OCI-LY3 (cell line): ENCODE results near the gene HECTD4.

ENCODE experiments used
- CTCF ChIP-seq: fragments of 200-600, 300-600 bp; sonication (generic); IDR thresholded peaks from 2 replicates; pipeline ENCODE4 v1.5.1; 2014; ENCODE audit warnings: antibody characterized with exemption, low read length, low read depth
- EZH2phosphoT487 ChIP-seq: fragments of 200-600 bp; shearing (Covaris generic); IDR thresholded peaks from 2 replicates; pipeline ENCODE4 v1.6.1; 2018; ENCODE audit warnings: antibody characterized with exemption, mixed run types, low read depth

GRCh38 chr12:112325622-112326207, 56.5 kb downstream of the HECTD4 start:
- TF ChIP-seq CTCF (no peak), EZH2phosphoT487 (no peak)
